Measurements from ENCODE around the gene DCLRE1C. TPM values are rescaled to one million over a fixed set of nuclear protein-coding genes. Genes with fewer than 3 reads are reported as not detected.

DCLRE1C gene
- total RNA-seq, 1 donor from 2014 or later: 13.5 TPM

- Histone ChIP-seq H3K36me3 (peaks cover 0 to 33% of the 10 kb centered on the region in 2 donors), H3K4me1 (no peaks in the 10 kb centered on the region), H3K4me3 (no peak overlapping the region), H3K9me3 (no peaks in the 10 kb centered on the region), H3K27ac (no peak overlapping the region), H3K27me3 (no peaks in the 10 kb centered on the region)
- TF ChIP-seq POLR2AphosphoS5 (IDR thresholded peaks at IDR 0.05; ENCODE audit: insufficient read depth in 1 of 2, low read depth in 1 of 2): no peak
- TF ChIP-seq CTCF (IDR thresholded peaks at IDR 0.05): no peak
- no peak for TF ChIP-seq POLR2A (IDR thresholded peaks at IDR 0.05)
- intact Hi-C loops (cut with DNase I): no loop called here
- no peak for DNase-seq (ENCODE audit: extremely low spot score in 2 of 2)
Measured at GRCh38 chr10:14852236-14852635, 101.7 kb downstream of the DCLRE1C start.

Other genes with a start within 250 kb of the DCLRE1C start
- gene FAM107B, start 179.2 kb downstream of the DCLRE1C start, total RNA-seq: 33.4 TPM
- gene CDNF, start 116.1 kb downstream of the DCLRE1C start, total RNA-seq: 7.4 TPM
- gene HSPA14, start 115.8 kb downstream of the DCLRE1C start, total RNA-seq: 8.3 TPM
- 11.8 TPM for gene MSANTD7, start 115.8 kb downstream of the DCLRE1C start, total RNA-seq
- 6.9 TPM for gene SUV39H2, start 75.2 kb downstream of the DCLRE1C start, total RNA-seq
- gene MEIG1, start 5.3 kb upstream of the DCLRE1C start, total RNA-seq: not detected
- gene OLAH, start 89.8 kb upstream of the DCLRE1C start, total RNA-seq: 4.9 TPM
- gene ACBD7, start 134.7 kb upstream of the DCLRE1C start, total RNA-seq: not detected
- gene RPP38, start 143.3 kb upstream of the DCLRE1C start, total RNA-seq: 14.2 TPM
- gene NMT2, start 214.6 kb upstream of the DCLRE1C start, total RNA-seq: 15.2 TPM